NOMO-1 (cell line): Measurements from ENCODE around the gene PLEKHG4B.
"Not testable (repeated sequence)": the region's sequence is repeated elsewhere in the genome, so short reads cannot be mapped to it uniquely, and the experiment has no call there.

Experiments used
- DNase-seq, 2 experiments: peaks; one replicate each; lab custom pipeline; 2025; ENCODE audit not compliant: unreplicated experiment in 2 of 2; lab: John Stamatoyannopoulos, UW

The PLEKHG4B gene

GRCh38 chr5:91556-92263, at the start of gene PLEKHG4B:
Gene PLEKHG4B, plus strand, starts transcription at chr5:92168. Its CDS starts 64 bp downstream, at chr5:92232.
- no peak for DNase-seq

GRCh38 chr5:42250-42649, 49.7 kb upstream of the PLEKHG4B start:
- DNase-seq: no peak

GRCh38 chr5:48192-48591, 43.8 kb upstream of the PLEKHG4B start:
- no peak for DNase-seq

- not testable (repeated sequence) for DNase-seq
Observed at GRCh38 chr5:49530-49929, 42.4 kb upstream of the PLEKHG4B start.

GRCh38 chr5:49953-50544, 41.9 kb upstream of the PLEKHG4B start:
- no peak for DNase-seq

- no peak for DNase-seq
Observed at GRCh38 chr5:50724-51499, 41.1 kb upstream of the PLEKHG4B start.

- no peak for DNase-seq
Observed at GRCh38 chr5:51500-51823, 40.5 kb upstream of the PLEKHG4B start.

GRCh38 chr5:53381-54174, 38.4 kb upstream of the PLEKHG4B start:
- no peak for DNase-seq

- DNase-seq: no peak
Observed at GRCh38 chr5:54175-54730, 37.7 kb upstream of the PLEKHG4B start.

- DNase-seq: no peak
Observed at GRCh38 chr5:54876-55569, 36.9 kb upstream of the PLEKHG4B start.

- peak in 1 of 2 experiments; percentile 29 for DNase-seq
Observed at GRCh38 chr5:56561-57290, 35.2 kb upstream of the PLEKHG4B start.

GRCh38 chr5:60250-60649, 31.7 kb upstream of the PLEKHG4B start:
- DNase-seq: not testable (repeated sequence)

- no peak for DNase-seq
Observed at GRCh38 chr5:70440-70839, 21.5 kb upstream of the PLEKHG4B start.

- DNase-seq: not testable (repeated sequence)
Observed at GRCh38 chr5:72316-73180, 19.4 kb upstream of the PLEKHG4B start.

GRCh38 chr5:73181-73447, 18.9 kb upstream of the PLEKHG4B start:
- DNase-seq: not testable (repeated sequence)

- DNase-seq: no peak
Observed at GRCh38 chr5:73768-74502, 18.0 kb upstream of the PLEKHG4B start.

GRCh38 chr5:74503-75109, 17.4 kb upstream of the PLEKHG4B start:
- DNase-seq: no peak
